ENCODE results near the gene FKBP10.

FKBP10 gene

DNA sequence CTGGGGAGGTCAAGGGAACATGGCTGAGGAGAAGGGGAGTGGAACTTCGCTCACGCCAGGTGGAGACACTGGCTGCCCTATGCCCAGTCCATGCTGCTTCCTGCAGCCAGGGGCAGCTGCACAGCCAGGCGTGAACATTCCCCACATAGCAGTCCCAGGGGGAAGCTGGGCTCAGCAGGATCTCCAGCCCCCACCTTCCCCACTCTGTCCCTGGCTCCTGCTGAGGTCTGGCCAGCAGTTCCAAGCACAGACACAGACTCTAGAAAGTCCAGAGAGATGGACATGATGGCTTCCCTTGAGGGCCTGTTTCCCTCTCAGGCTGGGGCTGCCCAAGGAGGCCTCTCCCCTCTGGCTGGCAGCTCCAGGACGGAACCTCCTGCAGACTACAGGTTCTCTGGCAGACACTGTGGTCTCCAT lies 35.6 kb upstream of the FKBP10 start:
- H3K36me3 ChIP-seq (ENCODE audit: insufficient read depth, low read length) = peaks cover 18% of the 10 kb centered on the region; the same call in 1 of the 2 replicates
- no peaks in the 10 kb centered on the region for H3K9me3 ChIP-seq (ENCODE audit: insufficient read depth, low read depth, low read length)
- peaks cover 11% of the 10 kb centered on the region for H3K4me1 ChIP-seq (ENCODE audit: insufficient read depth, low read length, poor library complexity, severe bottlenecking)
- no peaks in the 10 kb centered on the region for H3K27me3 ChIP-seq (ENCODE audit: insufficient read depth, low read length, poor library complexity, severe bottlenecking)
- H3K79me2 ChIP-seq (ENCODE audit: insufficient read depth, low read length) = peaks cover 87% of the 10 kb centered on the region
- H3K4me2 ChIP-seq (ENCODE audit: low read depth, low read length, poor library complexity, severe bottlenecking) = no peak overlapping the region
- no peaks in the 10 kb centered on the region for H3K9me2 ChIP-seq (replicated peaks; ENCODE audit: low read depth, low read length)
- no peaks in the 10 kb centered on the region for H3F3A ChIP-seq (ENCODE audit: low read depth)
- no peak overlapping the region for H3K4me3 ChIP-seq (ENCODE audit: low read length, poor library complexity, severe bottlenecking)
- H3K9ac ChIP-seq (ENCODE audit: low read depth, low read length, poor library complexity, severe bottlenecking) = no peak overlapping the region
- TF ChIP-seq CTCF (conservative IDR thresholded peaks at IDR 0.05; ENCODE audit: low read length) (no peak), EZH2phosphoT487 (IDR thresholded peaks at IDR 0.05; ENCODE audit: borderline replicate concordance) (no peak)
- peaks cover 61% of the 10 kb centered on the region for H4K20me1 ChIP-seq (ENCODE audit: insufficient read depth, low read length, poor library complexity, severe bottlenecking)
- H2AFZ ChIP-seq (ENCODE audit: low read length) = no peak overlapping the region

DNA sequence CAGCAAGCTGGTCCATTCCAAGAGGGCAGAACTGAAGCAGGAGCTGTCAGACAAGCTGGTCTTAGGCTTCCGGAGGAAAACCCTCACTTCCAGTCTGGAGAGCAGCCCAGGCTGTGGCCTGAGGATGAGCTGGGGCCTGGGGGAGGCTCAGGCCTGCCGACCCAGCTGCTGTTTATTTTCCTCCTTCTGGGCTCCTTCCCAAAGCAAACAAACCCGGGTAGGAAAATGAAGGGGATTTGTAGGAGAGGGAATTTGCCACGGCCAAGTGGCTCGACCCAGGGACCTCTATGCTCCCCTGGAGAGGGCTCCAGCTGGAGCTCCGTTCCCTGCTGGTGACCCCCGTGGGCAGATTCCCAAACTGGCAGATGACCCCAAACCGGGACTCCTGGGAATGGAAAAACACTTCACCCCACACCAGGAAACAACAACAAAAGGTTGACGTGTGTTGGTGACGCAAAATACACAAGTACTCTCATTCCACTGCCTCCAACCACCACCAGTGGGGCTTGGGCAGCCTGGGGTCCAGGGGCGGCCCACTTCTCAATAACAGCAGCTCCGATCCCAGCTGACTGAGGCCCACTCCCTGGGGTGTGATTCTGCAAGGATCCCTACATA lies 35.1 kb upstream of the FKBP10 start:
- Histone ChIP-seq H3K4me2 (ENCODE audit: low read depth, low read length, poor library complexity, severe bottlenecking) (no peak overlapping the region), H3K79me2 (ENCODE audit: insufficient read depth, low read length) (peaks cover 88% of the 10 kb centered on the region), H3K4me3 (ENCODE audit: low read length, poor library complexity, severe bottlenecking) (no peak overlapping the region)

DNA sequence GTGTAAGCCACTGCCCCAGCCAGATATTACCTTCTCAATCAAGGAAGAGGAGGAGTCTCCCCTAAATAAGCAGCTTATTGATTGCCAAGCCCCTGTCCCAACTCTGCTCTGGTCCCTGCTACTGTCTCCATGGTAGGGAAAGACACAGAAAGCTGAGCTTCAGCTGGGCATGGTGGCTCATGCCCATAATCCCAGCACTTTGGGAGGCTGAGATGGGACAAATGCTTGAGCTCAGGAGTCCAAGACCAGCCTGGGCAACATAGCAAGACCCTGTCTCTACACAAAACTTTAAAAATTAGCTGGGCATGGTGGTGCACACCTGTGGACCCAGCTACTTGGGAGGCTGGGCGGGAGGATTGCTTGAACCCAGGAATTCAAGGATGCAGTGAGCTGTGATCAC lies 32.9 kb upstream of the FKBP10 start:
- no peaks in the 10 kb centered on the region for H3K27me3 ChIP-seq (ENCODE audit: insufficient read depth, low read length, poor library complexity, severe bottlenecking)
- H3K79me2 ChIP-seq (ENCODE audit: insufficient read depth, low read length) = peaks cover 91% of the 10 kb centered on the region
- no peak overlapping the region for H2AFZ ChIP-seq (ENCODE audit: low read length)
- H4K20me1 ChIP-seq (ENCODE audit: insufficient read depth, low read length, poor library complexity, severe bottlenecking) = peaks cover 66% of the 10 kb centered on the region
- peaks cover 34% of the 10 kb centered on the region for H3K4me1 ChIP-seq (ENCODE audit: insufficient read depth, low read length, poor library complexity, severe bottlenecking)
- TF ChIP-seq CTCF (conservative IDR thresholded peaks at IDR 0.05; ENCODE audit: low read length) = no peak
- no peak for TF ChIP-seq EZH2phosphoT487 (IDR thresholded peaks at IDR 0.05; ENCODE audit: borderline replicate concordance)
- no peak overlapping the region for H3K9ac ChIP-seq (ENCODE audit: low read depth, low read length, poor library complexity, severe bottlenecking)
- no peaks in the 10 kb centered on the region for H3K9me3 ChIP-seq (ENCODE audit: insufficient read depth, low read depth, low read length)
- no peaks in the 10 kb centered on the region for H3F3A ChIP-seq (ENCODE audit: low read depth)
- H3K9me2 ChIP-seq (replicated peaks; ENCODE audit: low read depth, low read length) = no peaks in the 10 kb centered on the region
- no peak overlapping the region for H3K4me2 ChIP-seq (ENCODE audit: low read depth, low read length, poor library complexity, severe bottlenecking)
- H3K4me3 ChIP-seq (ENCODE audit: low read length, poor library complexity, severe bottlenecking) = no peak overlapping the region
- H3K36me3 ChIP-seq (ENCODE audit: insufficient read depth, low read length) = peaks cover 12% of the 10 kb centered on the region; the same call in 1 of the 2 replicates

More for the DNA sequence above, 35.1 kb upstream of the FKBP10 start:
- H3K4me1 ChIP-seq (ENCODE audit: insufficient read depth, low read length, poor library complexity, severe bottlenecking) = peaks cover 16% of the 10 kb centered on the region
- H3K9me3 ChIP-seq (ENCODE audit: insufficient read depth, low read depth, low read length) = no peaks in the 10 kb centered on the region
- H2AFZ ChIP-seq (ENCODE audit: low read length) = no peak overlapping the region
- H3K36me3 ChIP-seq (ENCODE audit: insufficient read depth, low read length) = peaks cover 14% of the 10 kb centered on the region; the same call in 1 of the 2 replicates
- H4K20me1 ChIP-seq (ENCODE audit: insufficient read depth, low read length, poor library complexity, severe bottlenecking) = peaks cover 61% of the 10 kb centered on the region
- no peaks in the 10 kb centered on the region for H3K27me3 ChIP-seq (ENCODE audit: insufficient read depth, low read length, poor library complexity, severe bottlenecking)
- H3F3A ChIP-seq (ENCODE audit: low read depth) = no peaks in the 10 kb centered on the region
- H3K9me2 ChIP-seq (replicated peaks; ENCODE audit: low read depth, low read length) = no peaks in the 10 kb centered on the region
- H3K9ac ChIP-seq (ENCODE audit: low read depth, low read length, poor library complexity, severe bottlenecking) = no peak overlapping the region
- TF ChIP-seq CTCF (conservative IDR thresholded peaks at IDR 0.05; ENCODE audit: low read length) (no peak), EZH2phosphoT487 (IDR thresholded peaks at IDR 0.05; ENCODE audit: borderline replicate concordance) (no peak)
